NT2/D1 (cell line): ENCODE measurements around the gene IL7R.

ENCODE experiments used
- SUZ12 ChIP-seq: IDR thresholded peaks from 2 replicates; pipeline ENCODE4 v1.6.1; 2011; ENCODE audit not compliant: insufficient read length, insufficient read depth; ENCODE audit errors: extremely low read depth
- YY1 ChIP-seq: IDR thresholded peaks from 2 replicates; pipeline ENCODE4 v1.6.1; 2011; ENCODE audit not compliant: insufficient read length, insufficient read depth
- ZNF274 ChIP-seq: IDR thresholded peaks from 2 replicates; pipeline ENCODE4 v1.6.1; 2011; ENCODE audit warnings: mild to moderate bottlenecking, low read depth, low read length

- TF ChIP-seq YY1 (no peak), ZNF274 (no peak), SUZ12 (no peak)
Observed at GRCh38 chr5:35832762-35833161, 23.9 kb upstream of the IL7R start.
